Naive B cell (primary cell): ENCODE measurements around the gene GH2. TPM values are rescaled to one million over a fixed set of nuclear protein-coding genes. Genes with fewer than 3 reads are reported as not detected.
A peak's percentile ranks its signal among the peaks of the same experiment; 100 is the strongest.
"Not testable (repeated sequence)": the region's sequence is repeated elsewhere in the genome, so short reads cannot be mapped to it uniquely, and the experiment has no call there.

Source experiments
- ATAC-seq, 2 donors: fragments of 150-1000 bp; cut with Tn5 transposase; 2 replicates each; pipeline ENCODE4 v1.10.0; 2021; ENCODE audit warnings: low read depth in 2 of 2, mild to moderate bottlenecking in 2 of 2, moderate library complexity in 2 of 2
- DNase-seq: peaks from one replicate; pipeline ENCODE4 v3.0.0; 2022
- H3K27ac Mint-ChIP-seq, 6 donors: one replicate each; pipeline ENCODE4 v1.8.0; 2020 to 2022; ENCODE audit warnings: mild to moderate bottlenecking in 6 of 6, mixed read lengths in 6 of 6, moderate library complexity in 5 of 6, inconsistent platforms in 2 of 6
- H3K27me3 Mint-ChIP-seq, 3 donors: one replicate each; pipeline ENCODE4 v1.8.0; 2021 to 2022; ENCODE audit warnings: mixed read lengths in 3 of 3, mild to moderate bottlenecking in 1 of 3
- H3K36me3 Mint-ChIP-seq, 2 donors: one replicate each; pipeline ENCODE4 v1.8.0; 2020 to 2022; ENCODE audit warnings: mixed read lengths in 2 of 2, inconsistent platforms in 1 of 2, mild to moderate bottlenecking in 1 of 2
- H3K4me1 Mint-ChIP-seq, 3 donors: one replicate each; pipeline ENCODE4 v1.8.0; 2020 to 2022; ENCODE audit warnings: mixed read lengths in 3 of 3, inconsistent platforms in 1 of 3, mild to moderate bottlenecking in 1 of 3, moderate library complexity in 1 of 3
- H3K4me3 Mint-ChIP-seq, 8 donors: one replicate each; pipeline ENCODE4 v1.8.0; 2020 to 2022; ENCODE audit warnings: mild to moderate bottlenecking in 8 of 8, mixed read lengths in 8 of 8, moderate library complexity in 8 of 8, inconsistent platforms in 2 of 8
- H3K9me3 Mint-ChIP-seq, 7 donors: one replicate each; pipeline ENCODE4 v1.8.0; 2020 to 2022; ENCODE audit warnings: mixed read lengths in 7 of 7, mild to moderate bottlenecking in 5 of 7, inconsistent platforms in 2 of 7, moderate library complexity in 1 of 7
- polyA plus RNA-seq, 6 donors: library from polyadenylated mRNA; unstranded; fragments of 300-500 nt; fragmentation: Illumina TruSeq; gene quantifications; one replicate each; pipeline ENCODE4 v1.2.3, GENCODE V29; 2021; ENCODE audit warnings: low read depth in 6 of 6

GH2 gene
- polyA plus RNA-seq, result not detected

GRCh38 chr17:63881935-63882601 is at the start of gene GH2:
Gene GH2, minus strand, starts transcription at chr17:63881944. Its CDS starts 143 bp downstream, at chr17:63881801.
- ATAC-seq, result peak; percentile 80 to 87
- peak; percentile 44 for DNase-seq
- H3K36me3 Mint-ChIP-seq, result no peaks in the 10 kb centered on the region
- H3K27ac Mint-ChIP-seq, result peak within 1 kb of the TSS in 2 of 6 donors; percentile 56 to 81
- no peaks in the 10 kb centered on the region for H3K9me3 Mint-ChIP-seq
- H3K4me3 Mint-ChIP-seq, result peak within 1 kb of the TSS in 1 of 8 donors; percentile 29
- peaks cover 6 to 20% (median 17%) of the 10 kb centered on the region in 3 donors for H3K27me3 Mint-ChIP-seq
- H3K4me1 Mint-ChIP-seq, result peaks cover 6 to 12% (median 10%) of the 10 kb centered on the region in 3 donors

GRCh38 chr17:63930951-63931575 is 49.3 kb upstream of the GH2 start:
- peaks cover 6 to 32% of the 10 kb centered on the region in 2 donors for H3K36me3 Mint-ChIP-seq
- H3K4me3 Mint-ChIP-seq, result peak overlapping the region; percentile 97 to 100 (median 99)
- peaks cover 39 to 69% (median 67%) of the 10 kb centered on the region in 3 donors for H3K4me1 Mint-ChIP-seq
- H3K27me3 Mint-ChIP-seq, result no peaks in the 10 kb centered on the region
- DNase-seq, result peak; percentile 69
- peak overlapping the region; percentile 27 to 96 (median 95) for H3K27ac Mint-ChIP-seq
- H3K9me3 Mint-ChIP-seq, result peaks cover 0 to 1% (median 0%) of the 10 kb centered on the region in 7 donors
- peak; percentile 24 to 25 for ATAC-seq

GRCh38 chr17:63929860-63930766 is 48.4 kb upstream of the GH2 start:
- no peaks in the 10 kb centered on the region for H3K27me3 Mint-ChIP-seq
- peaks cover 38 to 69% (median 67%) of the 10 kb centered on the region in 3 donors for H3K4me1 Mint-ChIP-seq
- peaks cover 0 to 1% (median 0%) of the 10 kb centered on the region in 7 donors for H3K9me3 Mint-ChIP-seq
- peak overlapping the region in 5 of 6 donors; percentile 72 to 99 (median 96) for H3K27ac Mint-ChIP-seq
- ATAC-seq (no peak), DNase-seq (no peak)
- peaks cover 6 to 32% of the 10 kb centered on the region in 2 donors for H3K36me3 Mint-ChIP-seq
- peak overlapping the region; percentile 97 to 100 (median 99) for H3K4me3 Mint-ChIP-seq

- H3K27ac Mint-ChIP-seq, result peak overlapping the region in 3 of 6 donors; percentile 74 to 99 (median 96)
- no peak for ATAC-seq
- H3K36me3 Mint-ChIP-seq, result peaks cover 6 to 32% of the 10 kb centered on the region in 2 donors
- peaks cover 0 to 1% (median 0%) of the 10 kb centered on the region in 7 donors for H3K9me3 Mint-ChIP-seq
- H3K4me1 Mint-ChIP-seq, result peaks cover 43 to 67% (median 66%) of the 10 kb centered on the region in 3 donors
- DNase-seq, result no peak
- H3K27me3 Mint-ChIP-seq, result no peaks in the 10 kb centered on the region
- peak overlapping the region; percentile 97 to 100 (median 99) for H3K4me3 Mint-ChIP-seq
Measured at GRCh38 chr17:63928966-63929695, 47.4 kb upstream of the GH2 start.

- ATAC-seq (no peak), DNase-seq (no peak)
- Mint-ChIP-seq H3K27me3 (no peaks in the 10 kb centered on the region), H3K27ac (peak overlapping the region in 2 of 6 donors; percentile 96 to 99), H3K4me3 (peak overlapping the region; percentile 97 to 100 (median 99)), H3K4me1 (peaks cover 36 to 65% (median 63%) of the 10 kb centered on the region in 3 donors), H3K36me3 (peaks cover 6 to 32% of the 10 kb centered on the region in 2 donors), H3K9me3 (peaks cover 0 to 1% (median 0%) of the 10 kb centered on the region in 7 donors)
Measured at GRCh38 chr17:63928172-63928666, 46.5 kb upstream of the GH2 start.

GRCh38 chr17:63927464-63928171 is 45.9 kb upstream of the GH2 start:
- peak; percentile 34 for ATAC-seq
- peaks cover 32 to 65% (median 63%) of the 10 kb centered on the region in 3 donors for H3K4me1 Mint-ChIP-seq
- peak overlapping the region; percentile 97 to 100 (median 99) for H3K4me3 Mint-ChIP-seq

GRCh38 chr17:63926164-63926563 is 44.4 kb upstream of the GH2 start:
- Mint-ChIP-seq H3K4me1 (peaks cover 38 to 79% (median 69%) of the 10 kb centered on the region in 3 donors), H3K27ac (peak overlapping the region; percentile 91 to 99 (median 98)), H3K9me3 (peaks cover 0 to 1% (median 0%) of the 10 kb centered on the region in 7 donors), H3K36me3 (peaks cover 6 to 22% of the 10 kb centered on the region in 2 donors), H3K4me3 (peak overlapping the region; percentile 42 to 100 (median 88)), H3K27me3 (no peaks in the 10 kb centered on the region)
- ATAC-seq (no peak), DNase-seq (no peak)

More at GRCh38 chr17:63927464-63928171, 45.9 kb upstream of the GH2 start:
- DNase-seq, result peak; percentile 61
- Mint-ChIP-seq H3K9me3 (peaks cover 0 to 1% (median 0%) of the 10 kb centered on the region in 7 donors), H3K27me3 (no peaks in the 10 kb centered on the region), H3K27ac (peak overlapping the region; percentile 71 to 99 (median 92)), H3K36me3 (peaks cover 6 to 32% of the 10 kb centered on the region in 2 donors)

GRCh38 chr17:63925615-63926014 is 43.9 kb upstream of the GH2 start:
- H3K4me3 Mint-ChIP-seq, result peak overlapping the region; percentile 55 to 100 (median 90)
- peaks cover 2 to 16% of the 10 kb centered on the region in 2 donors for H3K36me3 Mint-ChIP-seq
- peaks cover 35 to 84% (median 75%) of the 10 kb centered on the region in 3 donors for H3K4me1 Mint-ChIP-seq
- peak overlapping the region; percentile 91 to 99 (median 98) for H3K27ac Mint-ChIP-seq
- H3K9me3 Mint-ChIP-seq, result peaks cover 0 to under 1% (median 0%) of the 10 kb centered on the region in 7 donors
- ATAC-seq, result peak; percentile 73 to 75
- no peaks in the 10 kb centered on the region for H3K27me3 Mint-ChIP-seq
- DNase-seq, result peak; percentile 92

GRCh38 chr17:63922402-63922801 is 40.7 kb upstream of the GH2 start:
- ATAC-seq (peak; percentile 73), DNase-seq (peak; percentile 80)
- peaks cover 36 to 92% (median 83%) of the 10 kb centered on the region in 3 donors for H3K4me1 Mint-ChIP-seq
- not testable (repeated sequence) for H3K36me3 Mint-ChIP-seq, H3K27me3 Mint-ChIP-seq, H3K9me3 Mint-ChIP-seq
- H3K27ac Mint-ChIP-seq, result peak overlapping the region; percentile 93 to 100 (median 96)
- peak overlapping the region; percentile 69 to 92 (median 78) for H3K4me3 Mint-ChIP-seq

GRCh38 chr17:63920779-63921178 is 39.0 kb upstream of the GH2 start:
- peaks cover 43 to 92% (median 82%) of the 10 kb centered on the region in 3 donors for H3K4me1 Mint-ChIP-seq
- not testable (repeated sequence) for H3K36me3 Mint-ChIP-seq, H3K9me3 Mint-ChIP-seq, H3K27me3 Mint-ChIP-seq, ATAC-seq
- H3K4me3 Mint-ChIP-seq, result peak overlapping the region in 7 of 8 donors; percentile 22 to 77 (median 45)
- peak; percentile 49 for DNase-seq
- peak overlapping the region; percentile 44 to 91 (median 62) for H3K27ac Mint-ChIP-seq

GRCh38 chr17:63920050-63920449 is 38.3 kb upstream of the GH2 start:
- peaks cover 42 to 92% (median 81%) of the 10 kb centered on the region in 3 donors for H3K4me1 Mint-ChIP-seq
- ATAC-seq, H3K27me3 Mint-ChIP-seq, H3K9me3 Mint-ChIP-seq, H3K36me3 Mint-ChIP-seq, DNase-seq: not testable (repeated sequence)
- peak overlapping the region in 7 of 8 donors; percentile 74 to 90 (median 82) for H3K4me3 Mint-ChIP-seq
- peak overlapping the region; percentile 78 to 91 (median 88) for H3K27ac Mint-ChIP-seq
